Globus pallidus (tissue), 1 donor: Measurements from ENCODE around the gene OTOP2.
"Not testable (repeated sequence)": the region's sequence is repeated elsewhere in the genome, so short reads cannot be mapped to it uniquely, and the experiment has no call there.

Experiments
- DNase-seq: peaks from one replicate; pipeline ENCODE4 v3.0.0-alpha.2; 2015; ENCODE audit warnings: low spot score

The OTOP2 gene

DNA sequence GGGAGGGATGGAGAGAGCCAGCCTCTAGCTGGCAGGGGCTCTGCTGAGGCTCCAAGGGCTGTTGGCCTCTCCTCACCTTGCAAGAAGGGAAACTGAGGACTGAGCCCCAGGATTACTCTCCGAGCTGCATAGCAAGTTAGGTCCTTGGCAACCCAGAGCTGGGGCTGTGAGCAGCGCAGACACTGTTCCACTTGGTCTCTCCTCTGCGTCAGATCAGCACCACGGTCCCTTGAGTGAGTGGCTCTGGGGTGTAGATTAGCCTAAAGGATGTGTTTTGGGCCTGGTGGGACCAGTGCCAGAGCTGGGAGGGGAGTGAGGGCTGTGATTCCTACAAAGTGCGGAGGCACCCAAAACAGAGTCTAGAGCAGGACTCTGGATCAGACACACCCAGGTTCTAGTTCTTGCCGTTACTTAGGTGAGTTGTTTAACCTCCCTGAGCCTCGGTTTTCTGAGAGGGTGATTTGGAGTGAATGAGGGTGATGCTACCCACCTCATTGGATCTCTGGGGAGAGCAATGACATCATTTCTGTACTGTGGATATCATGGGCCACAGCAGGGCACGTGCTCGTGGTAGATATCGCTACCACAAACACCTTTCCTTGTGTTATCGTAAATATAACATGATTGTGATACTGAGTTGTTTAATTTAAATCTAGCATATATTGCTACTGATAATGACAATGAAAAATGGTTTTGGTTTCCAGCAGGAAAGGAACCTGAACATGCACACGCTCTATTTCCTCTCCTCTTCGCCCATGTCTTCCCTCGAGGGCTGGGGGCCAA, 22.5 kb upstream of the OTOP2 start:
- DNase-seq, result no peak

DNA sequence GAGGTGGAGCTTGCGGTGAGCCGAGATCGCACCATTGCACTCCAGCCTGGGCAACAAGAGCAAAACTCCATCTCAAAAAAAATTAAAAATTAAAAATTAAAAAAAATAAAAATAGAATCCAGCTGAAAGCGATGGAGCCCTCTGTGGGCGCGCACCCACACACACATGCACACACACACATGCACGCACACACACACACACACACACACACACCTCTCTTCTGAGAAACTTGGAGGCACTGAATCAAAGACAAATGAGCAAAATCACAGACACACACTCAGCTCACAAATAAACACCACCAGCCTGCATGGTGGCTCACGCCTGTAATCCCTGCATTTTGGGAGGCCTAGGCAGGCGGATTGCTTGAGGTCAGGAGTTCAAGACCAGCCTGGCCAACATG, 21.0 kb upstream of the OTOP2 start:
- no peak for DNase-seq

DNA sequence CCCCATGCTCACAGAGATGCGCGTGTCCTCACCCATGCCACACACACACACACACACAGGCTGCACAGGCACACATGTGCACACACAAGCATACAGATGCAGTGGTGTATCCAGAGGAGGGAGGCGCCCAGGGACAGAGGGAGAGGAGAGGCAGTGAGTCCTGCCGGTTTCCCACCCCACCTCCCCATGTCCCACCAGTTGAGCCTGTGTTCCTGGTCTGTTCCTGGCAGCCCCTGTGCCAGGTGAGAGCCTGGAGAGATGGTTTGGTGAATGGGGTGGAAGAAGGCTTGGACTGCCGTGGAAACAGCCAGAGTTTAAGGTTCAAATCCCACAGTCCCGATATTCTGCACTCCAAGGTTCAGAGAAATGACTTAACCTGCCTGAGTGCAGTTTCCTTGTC, 20.4 kb upstream of the OTOP2 start:
- no peak for DNase-seq

GRCh38 chr17:74904687-74905409, 19.2 kb upstream of the OTOP2 start:
- no peak for DNase-seq

- DNase-seq, result not testable (repeated sequence)
Measured at GRCh38 chr17:74906214-74906793, 17.8 kb upstream of the OTOP2 start.

GRCh38 chr17:74907012-74907411, 17.1 kb upstream of the OTOP2 start:
- no peak for DNase-seq

- not testable (repeated sequence) for DNase-seq
Measured at GRCh38 chr17:74909097-74909496, 15.0 kb upstream of the OTOP2 start.

GRCh38 chr17:74911423-74911822, 12.7 kb upstream of the OTOP2 start:
- not testable (repeated sequence) for DNase-seq

GRCh38 chr17:74916136-74916850, 7.8 kb upstream of the OTOP2 start:
- no peak for DNase-seq

DNA sequence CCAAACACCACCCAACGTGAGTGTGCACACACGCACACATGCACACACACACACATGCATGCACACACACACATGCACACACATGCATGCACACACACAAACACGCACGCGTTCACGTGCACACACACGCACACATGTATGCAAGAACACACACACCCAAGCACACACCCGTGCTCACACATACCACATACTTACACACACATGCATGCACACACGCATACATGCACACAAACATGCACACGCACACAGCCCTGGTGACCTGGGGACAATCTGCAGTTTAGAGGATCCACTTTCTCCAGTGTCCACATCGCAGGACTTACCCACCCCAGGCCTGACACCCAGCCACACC, 7.2 kb upstream of the OTOP2 start:
- DNase-seq, result no peak

- peak; percentile 13 for DNase-seq
Measured at GRCh38 chr17:74917430-74917829, 6.6 kb upstream of the OTOP2 start.

GRCh38 chr17:74918906-74919305, 5.2 kb upstream of the OTOP2 start:
- no peak for DNase-seq

DNA sequence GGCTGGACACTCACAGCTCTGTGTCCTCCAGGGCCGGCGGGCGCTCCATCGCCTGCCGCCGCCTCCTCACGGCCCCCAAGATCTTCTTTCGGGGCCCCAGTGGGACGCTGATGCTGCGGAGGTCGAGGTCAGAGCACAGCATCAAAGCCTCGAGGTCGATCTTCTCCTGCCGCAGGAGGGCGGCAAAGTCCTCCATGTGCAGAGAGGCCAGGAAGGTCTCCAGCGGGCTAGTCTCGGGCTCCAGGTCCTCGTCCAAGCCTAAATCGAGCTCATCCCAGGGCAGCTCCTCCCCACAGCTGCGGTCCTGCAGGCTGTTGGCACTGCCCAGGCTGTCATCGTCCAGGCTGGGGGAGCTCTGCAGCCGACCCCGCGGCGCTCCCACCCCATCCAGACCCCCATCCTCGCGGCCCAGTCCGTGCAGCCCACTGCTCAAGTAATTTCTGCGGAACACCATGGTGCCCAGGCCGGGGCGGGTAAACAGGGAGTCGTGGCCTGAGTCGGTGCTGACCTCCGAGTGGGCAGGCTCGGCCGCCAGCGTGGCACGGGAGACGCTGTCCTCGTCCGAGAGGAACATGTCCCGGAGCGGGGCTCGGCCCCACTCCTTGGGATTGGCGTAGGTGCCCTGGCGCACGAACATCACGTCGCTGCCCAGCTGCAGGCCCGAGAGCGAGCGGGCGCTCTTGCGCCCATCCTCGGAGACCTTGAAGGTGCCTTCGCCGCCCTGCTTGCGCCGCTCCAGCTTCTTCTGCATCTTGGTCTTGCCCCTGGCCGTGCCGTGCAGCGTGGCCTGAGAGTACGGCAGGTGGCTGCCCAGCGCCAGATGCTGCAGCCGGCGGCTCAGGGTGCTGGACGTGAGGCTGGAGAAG, 4.4 kb upstream of the OTOP2 start:
- no peak for DNase-seq

GRCh38 chr17:74920306-74920620, 3.8 kb upstream of the OTOP2 start:
- DNase-seq, result no peak

GRCh38 chr17:74920642-74921025, 3.4 kb upstream of the OTOP2 start:
- no peak for DNase-seq

- DNase-seq, result no peak
Measured at GRCh38 chr17:74921026-74921681, 2.9 kb upstream of the OTOP2 start.

- DNase-seq, result no peak
Measured at GRCh38 chr17:74921769-74922168, 2.3 kb upstream of the OTOP2 start.

GRCh38 chr17:74922172-74922571, 1.9 kb upstream of the OTOP2 start:
- no peak for DNase-seq

DNA sequence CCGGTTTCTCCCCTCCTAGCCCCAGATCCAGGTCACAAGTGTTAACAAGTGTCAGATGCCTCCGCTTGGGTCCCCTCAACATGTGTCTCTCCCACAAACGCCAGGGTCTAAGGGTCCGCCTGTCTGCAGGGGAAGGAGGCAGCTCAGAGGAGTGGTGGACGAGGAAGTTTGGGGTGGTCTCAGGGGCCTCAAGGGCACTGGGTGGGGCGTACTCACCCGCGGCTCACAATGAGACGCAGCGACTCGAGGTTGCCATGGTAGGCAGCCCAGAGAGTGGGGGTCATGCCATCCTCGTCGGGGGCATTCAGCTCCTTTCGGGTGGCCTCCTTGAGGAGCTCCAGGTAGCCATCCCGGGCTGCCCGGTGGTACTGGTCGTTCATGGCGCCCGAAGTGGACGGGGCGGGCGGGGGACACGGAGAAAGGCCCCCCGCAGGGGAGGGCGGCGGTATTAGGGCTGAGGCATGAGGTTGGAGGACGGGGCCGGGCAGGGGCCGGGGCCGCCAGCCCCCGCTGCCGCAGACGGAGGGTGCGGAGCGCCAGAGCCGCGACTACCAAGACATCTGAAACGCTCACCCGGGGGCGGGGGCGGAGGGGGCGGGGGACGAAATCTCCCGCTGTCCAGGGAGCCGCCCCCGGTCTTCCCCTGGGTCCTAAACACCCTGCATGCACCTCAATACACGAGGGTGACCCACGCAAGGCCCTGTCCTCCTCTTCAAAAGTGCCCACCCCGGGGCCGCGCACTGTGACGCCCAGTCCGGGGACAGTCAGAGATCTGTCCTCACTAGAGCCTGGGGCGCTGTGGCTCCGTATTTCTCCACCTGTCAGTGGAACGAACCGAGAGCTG, 1.2 kb upstream of the OTOP2 start, which contains the start of gene USH1G:
Gene USH1G, minus strand, starts transcription at position 562 of the 844 bp plus-strand sequence. Its CDS starts 182 bp downstream, at position 380.
- no peak for DNase-seq
